CD4-positive, alpha-beta T cell (primary cell): ENCODE measurements around the gene TEX14. TPM values are rescaled to one million over a fixed set of nuclear protein-coding genes. Genes with fewer than 3 reads are reported as not detected.

Experiments used
- ATAC-seq: fragments of 200-7000 bp; cut with Tn5 transposase; one replicate; pipeline ENCODE4 v1.10.0; 2022; ENCODE audit warnings: mild to moderate bottlenecking; ENCODE audit not compliant: poor library complexity
- CTCF ChIA-PET: fragments of 350-600 bp; sonication (Branson Sonifier 250); formaldehyde crosslinking; loops from one replicate; lab custom pipeline; 2021; ENCODE audit warnings: antibody characterized with exemption, inconsistent platforms; lab: Charles Lee
- POLR2A ChIA-PET: fragments of 350-600 bp; sonication (Branson Sonifier 250); formaldehyde crosslinking; loops from one replicate; lab custom pipeline; 2021; ENCODE audit warnings: antibody characterized with exemption, inconsistent platforms; lab: Charles Lee
- DNase-seq, 14 experiments: peaks; one replicate each; pipeline ENCODE4 v3.0.0-alpha.2; 2013 to 2020; ENCODE audit warnings: mixed read lengths in 2 of 14
- H3K27ac ChIP-seq, 2 donors: one replicate each; pipeline versions ENCODE4 v1.5.1 to v1.7.0; 2013; ENCODE audit warnings: low read length in 2 of 2, low read depth in 1 of 2, mild to moderate bottlenecking in 1 of 2
- H3K27me3 ChIP-seq, 2 experiments: 1 replicate in 1 of 2; 2 replicates in 1 of 2; pipeline versions ENCODE4 v1.6.1 to v1.7.0; 2013; ENCODE audit warnings: low read length in 2 of 2, control low read depth in 1 of 2, mild to moderate bottlenecking in 1 of 2, moderate library complexity in 1 of 2; ENCODE audit not compliant: insufficient read depth in 2 of 2, control insufficient read depth in 1 of 2
- H3K36me3 ChIP-seq: one replicate; pipeline ENCODE4 v1.6.1; 2013; ENCODE audit warnings: low read length, control low read depth; ENCODE audit not compliant: insufficient read depth
- H3K4me1 ChIP-seq: one replicate; pipeline ENCODE4 v1.6.1; 2013; ENCODE audit warnings: low read length, control low read depth; ENCODE audit not compliant: insufficient read depth
- H3K4me3 ChIP-seq: one replicate; pipeline ENCODE4 v1.5.1; 2013; ENCODE audit warnings: mild to moderate bottlenecking, low read length, moderate library complexity
- H3K9me3 ChIP-seq, 2 experiments: 1 replicate in 1 of 2; 2 replicates in 1 of 2; pipeline versions ENCODE4 v1.6.1 to v1.7.0; 2013; ENCODE audit warnings: low read length in 2 of 2, mild to moderate bottlenecking in 2 of 2, control low read depth in 1 of 2, moderate library complexity in 1 of 2; ENCODE audit not compliant: control insufficient read depth in 1 of 2, insufficient read depth in 1 of 2
- H3K27ac Mint-ChIP-seq: one replicate; pipeline ENCODE4 v1.8.0; 2020; ENCODE audit warnings: mixed read lengths
- H3K27me3 Mint-ChIP-seq: one replicate; pipeline ENCODE4 v1.8.0; 2021; ENCODE audit warnings: mixed read lengths
- H3K36me3 Mint-ChIP-seq: one replicate; pipeline ENCODE4 v1.8.0; 2021; ENCODE audit warnings: low read depth, mixed read lengths
- H3K4me1 Mint-ChIP-seq: one replicate; pipeline ENCODE4 v1.8.0; 2021; ENCODE audit warnings: low read depth, mixed read lengths
- H3K4me3 Mint-ChIP-seq: one replicate; pipeline ENCODE4 v1.8.0; 2020; ENCODE audit warnings: mild to moderate bottlenecking, mixed read lengths
- H3K9me3 Mint-ChIP-seq: one replicate; pipeline ENCODE4 v1.8.0; 2020; ENCODE audit warnings: mixed read lengths
- CTCF ChIP-seq: fragments of 200-600 bp; IDR thresholded peaks from one replicate; pipeline ENCODE4 v1.8.0; 2022; ENCODE audit warnings: antibody characterized with exemption, mild to moderate bottlenecking
- intact Hi-C, 2 experiments: fragments of 100-400 bp; cut with DNase I in 1 of 2; cut with micrococcal nuclease in 1 of 2; formaldehyde crosslinking; loops; one replicate each; pipeline versions ENCODE4 v1.15.1 to v1.9.0; 2023 to 2025; cut with DNase I, micrococcal nuclease
- polyA plus RNA-seq, 2 donors: library from polyadenylated mRNA; unstranded; fragments of 120-200 nt; gene quantifications; one replicate each; pipeline ENCODE4 v1.2.1, GENCODE V29; 2013
- total RNA-seq, 174 experiments: library from RNA in 2 of 174; stranded (reverse) in 2 of 174; gene quantifications; one replicate each; pipeline ENCODE4 v1.2.3 and lab custom pipeline; 2021 to 2026

Gene TEX14
- total RNA-seq (under 1 TPM; 0.47 to 0.66 TPM), total RNA-seq (lab: John Stamatoyannopoulos, UW) (0.21 to 15.7 (median 1.5) reads per million in 172 experiments)
- polyA plus RNA-seq (2013, experiment 1 of 2): 0.34 TPM
- polyA plus RNA-seq (2013, experiment 2 of 2): 0.42 TPM

GRCh38 chr17:58691701-58692238 lies at the start of gene TEX14:
Gene TEX14, minus strand, starts transcription at chr17:58692045. Its CDS starts 40,044 bp downstream, at chr17:58652001.
- peak within 1 kb of the TSS; percentile 66 to 83 for H3K27ac ChIP-seq
- Mint-ChIP-seq H3K9me3 (no peaks in the 10 kb centered on the region), H3K4me3 (peak within 1 kb of the TSS; percentile 93), H3K27ac (peak within 1 kb of the TSS; percentile 86), H3K36me3 (peaks cover 24% of the 10 kb centered on the region), H3K27me3 (no peaks in the 10 kb centered on the region), H3K4me1 (peaks cover 28% of the 10 kb centered on the region)
- peaks cover 10% of the 10 kb centered on the region for H3K36me3 ChIP-seq
- intact Hi-C loops: loop anchor here (2.0 to 10.0 kb wide), 7 partner anchors 33 to 463 kb away; partner anchors contain the start of genes PRR11 (in 1 of the 2), SKA2 (in 1 of the 2) and TRIM37 (in 1 of the 2)
- ChIA-PET CTCF (interaction anchor here (2.1 kb wide), 1 partner anchor 173 kb away, joined by 7 read pairs; no protein-coding TSS in a partner anchor), POLR2A (interaction anchor here (0.8 to 3.2 kb wide), 6 partner anchors 26 to 415 kb away, joined by 4 to 33 read pairs (median 10); partner anchors contain the start of genes HSF5 and TRIM37)
- H3K4me1 ChIP-seq: peaks cover 13% of the 10 kb centered on the region
- TF ChIP-seq CTCF: no peak
- ATAC-seq (no peak), DNase-seq (peak in 1 of 14 experiments; percentile 17)
- H3K4me3 ChIP-seq: peak within 1 kb of the TSS; percentile 79
- H3K27me3 ChIP-seq: no peaks in the 10 kb centered on the region
- no peaks in the 10 kb centered on the region for H3K9me3 ChIP-seq

GRCh38 chr17:58741121-58741625 lies 49.3 kb upstream of the TEX14 start:
- no peaks in the 10 kb centered on the region for H3K36me3 ChIP-seq
- H3K4me3 ChIP-seq: no peak overlapping the region
- Mint-ChIP-seq H3K27ac (no peak overlapping the region), H3K9me3 (no peaks in the 10 kb centered on the region), H3K36me3 (no peaks in the 10 kb centered on the region), H3K4me1 (no peaks in the 10 kb centered on the region), H3K27me3 (no peaks in the 10 kb centered on the region), H3K4me3 (no peak overlapping the region)
- H3K27me3 ChIP-seq: no peaks in the 10 kb centered on the region
- POLR2A ChIA-PET: no interaction called here
- H3K9me3 ChIP-seq: no peaks in the 10 kb centered on the region
- intact Hi-C loops: no loop called here
- CTCF ChIA-PET: no interaction called here
- DNase-seq: no peak
- no peak for ATAC-seq
- H3K4me1 ChIP-seq: no peaks in the 10 kb centered on the region
- no peak overlapping the region for H3K27ac ChIP-seq
- no peak for TF ChIP-seq CTCF

- Mint-ChIP-seq H3K27me3 (no peaks in the 10 kb centered on the region), H3K4me1 (no peaks in the 10 kb centered on the region), H3K9me3 (no peaks in the 10 kb centered on the region), H3K27ac (peak overlapping the region; percentile 39), H3K4me3 (no peak overlapping the region), H3K36me3 (peaks cover 20% of the 10 kb centered on the region)
- ATAC-seq (no peak), DNase-seq (no peak)
- CTCF ChIA-PET: interaction anchor here (0.7 kb wide), 1 partner anchor 759 kb away, joined by 3 read pairs; no protein-coding TSS in a partner anchor
- Histone ChIP-seq H3K27me3 (no peaks in the 10 kb centered on the region), H3K36me3 (no peaks in the 10 kb centered on the region), H3K4me1 (no peaks in the 10 kb centered on the region), H3K4me3 (no peak overlapping the region), H3K27ac (no peak overlapping the region), H3K9me3 (no peaks in the 10 kb centered on the region)
- intact Hi-C loops: no loop called here
- no peak for TF ChIP-seq CTCF
- POLR2A ChIA-PET: no interaction called here
These were observed 43.0 kb upstream of the TEX14 start for GRCh38 chr17:58734811-58735210.
